HG03060 (cell line): ENCODE data around the gene CDKN2AIPNL.
"Not testable (repeated sequence)": the region's sequence is repeated elsewhere in the genome, so short reads cannot be mapped to it uniquely, and the experiment has no call there.

Experiments
- ATAC-seq: cut with Tn5 transposase; IDR thresholded peaks from one replicate; pipeline ENCODE4 v1.9.1; 2021; ENCODE audit warnings: low read depth, moderate number of reproducible peaks; ENCODE audit not compliant: unreplicated experiment

CDKN2AIPNL gene

DNA sequence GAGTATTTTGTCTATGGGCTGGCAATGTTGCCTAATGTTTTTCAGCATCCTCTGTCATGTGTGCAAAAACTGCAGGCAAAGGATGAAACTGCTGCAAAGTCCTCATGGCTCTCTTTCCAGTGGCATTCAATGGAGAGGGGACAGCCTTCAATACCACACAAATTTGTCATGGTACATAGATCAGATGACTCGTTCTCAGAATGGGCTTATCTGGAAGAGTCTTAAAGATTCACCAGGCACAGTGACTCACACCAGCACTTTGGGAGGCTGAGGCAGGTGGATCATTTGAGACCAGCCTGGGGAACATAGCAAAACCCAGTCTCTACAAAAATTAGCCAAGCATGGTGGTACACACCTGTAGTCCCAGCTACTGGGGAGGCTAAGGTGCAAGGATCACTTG is 5.3 kb downstream of the CDKN2AIPNL start:
- no peak for ATAC-seq

DNA sequence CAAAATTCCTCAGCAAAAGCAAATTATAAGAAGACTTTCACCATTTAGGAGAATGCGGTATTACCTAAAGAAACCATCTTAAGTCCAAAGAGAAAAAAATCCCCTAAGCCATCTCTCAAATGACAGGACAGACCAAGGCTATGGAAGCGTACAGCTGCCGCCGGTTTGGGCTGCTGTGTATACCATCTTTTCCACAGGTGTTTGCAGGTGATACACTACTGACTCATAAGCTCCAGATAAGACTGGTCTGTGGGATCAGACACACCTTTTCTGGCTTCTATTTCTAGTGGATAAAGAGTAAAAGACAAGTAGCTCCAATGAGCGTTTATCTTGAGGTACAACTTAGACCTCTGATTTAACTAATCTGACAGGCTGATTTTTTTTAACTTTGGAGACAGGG is 7.7 kb downstream of the CDKN2AIPNL start:
- ATAC-seq: no peak

DNA sequence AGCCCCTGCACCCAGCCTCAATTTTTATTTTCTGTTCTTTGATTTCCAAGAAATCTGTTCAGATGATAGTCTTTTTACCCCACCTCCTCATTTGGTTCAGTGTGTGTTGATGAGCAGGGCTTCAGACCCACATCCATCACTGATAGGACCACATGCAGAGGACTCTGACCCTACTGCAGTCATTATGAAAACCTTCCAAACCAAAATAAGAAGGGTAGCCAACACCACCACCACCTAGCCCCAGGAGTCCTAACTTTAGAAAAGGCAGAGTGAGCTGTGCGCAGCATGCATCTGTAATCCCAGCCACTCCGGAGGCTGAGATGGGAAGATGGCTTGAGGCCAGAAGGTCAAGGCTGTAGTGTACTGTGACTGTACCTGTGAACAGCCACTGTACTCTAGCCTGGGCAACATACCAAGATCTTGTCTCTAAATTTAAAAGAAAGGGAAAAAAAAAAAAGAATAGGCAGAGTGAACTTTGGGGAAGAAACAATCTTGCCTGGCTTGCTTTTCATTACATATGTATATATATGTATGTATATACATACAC is 13.0 kb downstream of the CDKN2AIPNL start:
- ATAC-seq: no peak

DNA sequence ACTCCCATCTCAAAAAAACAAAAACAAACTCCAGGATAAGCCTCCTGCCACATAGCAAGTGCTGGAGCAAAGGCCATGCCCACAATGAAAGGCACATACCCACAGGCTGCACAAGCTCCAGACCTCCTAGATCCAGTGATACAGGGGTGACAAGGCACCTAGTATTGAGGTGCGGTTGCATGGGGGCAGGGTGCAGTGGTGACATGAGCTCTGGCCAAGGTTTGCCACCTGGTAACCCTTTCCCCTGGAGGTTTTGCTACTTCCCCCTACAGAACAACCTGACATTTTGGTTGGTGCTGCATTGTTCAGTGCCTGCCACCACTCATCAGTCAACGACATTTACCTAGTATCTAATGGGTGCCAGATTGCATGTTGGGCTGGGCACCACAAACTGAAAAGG is 14.5 kb downstream of the CDKN2AIPNL start:
- ATAC-seq: no peak

DNA sequence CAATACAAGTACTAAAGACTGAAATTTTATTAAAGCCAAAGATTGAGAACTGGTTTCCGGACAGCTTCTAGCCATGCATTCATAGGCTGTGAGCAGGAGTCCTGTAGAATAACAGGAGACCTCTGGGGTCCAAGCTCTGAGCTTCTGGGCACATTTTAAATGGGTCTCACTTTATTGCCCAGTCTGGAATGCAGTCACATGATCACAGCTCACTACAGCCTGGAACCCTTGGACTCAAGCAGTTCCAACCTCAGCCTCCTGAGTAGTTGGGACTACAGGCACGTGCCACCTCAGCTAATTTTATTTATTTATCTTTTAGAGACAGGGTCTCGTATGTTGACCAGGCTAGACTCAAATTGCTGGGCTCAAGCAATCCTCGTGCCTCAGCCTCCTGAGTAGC is 15.4 kb downstream of the CDKN2AIPNL start:
- ATAC-seq: no peak

DNA sequence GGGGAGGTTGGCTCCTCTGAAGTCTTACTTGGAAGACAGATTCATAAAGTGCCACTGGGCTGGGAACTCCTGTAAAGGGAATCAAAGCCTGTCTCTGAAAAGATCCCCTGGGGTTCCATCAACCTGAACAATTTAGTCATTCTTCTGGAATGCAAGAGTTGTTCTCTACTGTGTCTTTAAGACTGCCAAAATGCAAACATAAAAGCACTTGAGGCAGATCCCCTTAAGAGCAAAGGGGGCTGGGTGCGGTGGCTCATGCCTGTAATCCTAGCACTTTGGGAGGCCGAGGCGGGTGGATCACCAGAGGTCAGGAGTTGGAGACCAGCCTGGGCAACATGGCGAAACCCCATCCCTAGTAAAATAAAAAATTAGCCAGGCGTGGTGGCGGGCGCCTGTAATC is 16.7 kb downstream of the CDKN2AIPNL start:
- no peak for ATAC-seq

DNA sequence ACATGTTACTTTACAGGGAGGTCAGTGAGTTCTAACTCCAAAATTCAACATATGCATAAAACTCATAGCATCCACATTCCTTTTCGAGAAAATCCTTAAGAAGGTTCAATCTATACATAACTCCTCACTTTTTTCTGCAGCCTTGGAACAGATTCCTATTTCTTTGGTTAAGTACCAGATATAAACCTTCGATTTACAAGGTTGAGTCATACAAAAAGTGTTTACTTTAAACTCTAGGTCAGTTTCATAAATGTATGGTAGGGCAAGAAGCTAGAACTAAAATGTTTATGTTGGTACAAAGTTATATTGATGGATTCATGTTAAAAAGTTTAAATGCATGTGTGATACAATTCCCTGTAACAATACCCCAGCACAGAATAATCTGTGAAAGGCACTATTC is 19.4 kb downstream of the CDKN2AIPNL start:
- no peak for ATAC-seq

DNA sequence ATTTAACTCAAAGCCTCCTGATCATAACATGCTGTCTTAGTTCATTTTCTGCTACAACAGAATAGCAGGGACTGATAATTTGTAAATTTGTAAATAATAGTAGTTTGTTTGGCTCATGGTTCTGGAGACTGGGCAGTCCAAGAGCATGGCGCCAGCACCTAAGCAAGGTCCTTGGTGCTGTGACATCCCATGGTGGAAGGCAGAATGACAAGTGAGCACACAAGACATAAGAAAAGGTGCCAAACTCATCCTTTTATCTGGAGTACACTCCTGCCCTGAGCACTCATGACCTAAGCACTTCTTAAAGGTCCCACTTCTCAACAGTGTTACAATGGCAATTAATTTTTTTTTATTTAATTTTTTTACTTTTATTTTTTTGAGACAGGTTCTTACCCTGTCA is 24.2 kb downstream of the CDKN2AIPNL start:
- ATAC-seq: no peak

DNA sequence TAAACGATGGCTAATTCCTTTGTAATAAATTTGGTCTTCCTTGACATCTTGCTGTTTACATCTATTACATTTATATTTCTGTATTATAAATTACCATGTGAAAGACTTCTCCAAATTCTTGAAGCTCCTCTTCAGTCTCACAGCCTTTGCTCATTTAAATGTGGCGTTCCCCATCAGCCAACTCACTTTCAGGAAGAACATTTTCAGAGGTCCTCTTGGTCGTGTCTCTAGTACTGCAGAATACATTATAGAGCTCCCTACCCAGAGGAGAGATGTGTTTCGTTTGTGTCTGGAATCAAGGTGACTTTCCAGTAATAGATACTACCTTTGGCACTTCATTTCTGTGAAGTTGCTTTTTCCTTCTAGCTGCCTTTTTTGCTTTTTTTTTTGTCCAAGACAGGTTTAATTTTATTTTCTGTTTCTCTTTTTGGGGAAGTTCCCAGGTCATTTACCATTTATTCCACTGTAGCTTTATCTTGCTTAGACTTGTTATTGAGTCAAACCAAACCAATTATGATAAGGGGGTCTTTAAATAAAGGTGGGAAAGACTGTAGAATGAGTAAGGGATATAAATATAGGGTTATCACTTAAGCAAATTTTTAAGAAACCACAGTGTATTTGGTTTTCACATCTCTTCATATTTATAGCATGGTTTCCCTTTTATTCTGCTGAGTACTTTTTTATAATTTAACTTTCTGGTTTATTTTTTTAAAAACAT is 27.5 kb downstream of the CDKN2AIPNL start:
- ATAC-seq: no peak

DNA sequence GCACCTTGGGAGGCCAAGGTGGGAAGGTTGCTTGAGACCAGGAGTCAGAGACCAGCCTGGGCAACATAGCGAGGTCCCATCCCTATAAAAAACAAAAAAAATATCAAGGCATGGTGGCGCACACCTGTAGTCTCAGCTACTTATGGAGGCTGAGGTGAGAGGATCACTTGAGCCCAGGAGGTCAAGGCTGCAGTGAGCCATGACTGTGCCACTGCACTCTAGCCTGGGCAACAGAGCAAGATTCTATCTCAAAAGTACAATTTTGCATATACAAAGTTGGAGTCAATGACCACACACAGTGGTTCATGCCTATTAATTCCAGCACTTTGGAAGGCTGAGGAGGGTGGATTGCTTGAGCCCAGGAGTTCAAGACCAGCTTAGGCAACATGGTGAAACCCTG is 29.5 kb downstream of the CDKN2AIPNL start:
- not testable (repeated sequence) for ATAC-seq

DNA sequence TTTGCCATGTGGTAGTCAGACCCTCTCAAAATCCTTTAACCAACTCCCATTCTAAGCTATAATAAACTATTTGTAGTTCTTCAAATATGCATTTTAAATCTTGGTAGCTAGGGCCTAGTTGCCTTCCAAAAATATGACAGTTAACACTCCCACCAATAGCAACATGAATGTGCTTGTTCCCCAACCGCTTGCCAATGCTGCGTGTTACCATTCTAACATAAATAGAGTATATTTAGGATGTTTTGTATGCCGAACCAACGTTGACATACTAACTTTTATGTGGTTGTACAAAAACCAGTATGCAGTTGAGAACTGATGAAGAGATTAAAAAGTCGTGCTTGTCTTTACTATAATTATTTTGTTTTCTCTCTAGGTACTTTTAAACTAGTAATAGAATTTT is 31.3 kb downstream of the CDKN2AIPNL start:
- ATAC-seq: no peak

DNA sequence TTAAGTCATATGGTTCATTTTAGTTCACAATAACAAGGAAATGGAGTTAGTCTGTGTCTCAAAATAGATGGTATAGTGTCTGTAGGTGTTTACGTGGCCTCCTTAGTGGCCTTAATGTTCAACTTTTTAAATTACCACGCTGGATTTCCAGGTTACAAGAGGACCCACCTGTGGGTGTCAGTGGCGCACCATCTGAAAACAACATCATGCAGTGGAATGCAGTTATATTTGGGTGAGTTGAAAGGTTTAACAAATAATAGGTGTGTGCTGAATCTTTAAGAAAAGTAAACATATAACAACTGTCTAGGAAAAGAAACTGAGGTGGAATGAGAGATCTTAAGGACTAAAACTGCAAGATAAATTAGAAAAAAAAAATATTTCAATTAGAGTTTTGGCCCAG is 37.4 kb downstream of the CDKN2AIPNL start:
- no peak for ATAC-seq

DNA sequence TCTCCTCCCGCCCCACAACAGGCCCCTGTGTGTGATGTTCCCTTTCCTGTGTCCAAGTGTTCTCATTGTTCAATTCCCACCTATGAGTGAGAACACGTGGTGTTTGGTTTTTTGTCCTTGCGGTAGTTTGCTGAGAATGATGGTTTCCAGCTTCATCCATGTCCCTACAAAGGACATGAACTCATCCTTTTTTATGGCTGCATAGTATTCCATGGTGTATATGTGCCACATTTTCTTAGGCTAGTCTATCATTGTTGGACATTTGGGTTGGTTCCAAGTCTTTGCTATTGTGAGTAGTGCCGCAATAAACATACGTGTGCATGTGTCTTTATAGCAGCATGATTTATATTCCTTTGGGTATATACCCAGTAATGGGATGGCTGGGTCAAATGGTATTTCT is 38.0 kb downstream of the CDKN2AIPNL start:
- ATAC-seq: not testable (repeated sequence)

DNA sequence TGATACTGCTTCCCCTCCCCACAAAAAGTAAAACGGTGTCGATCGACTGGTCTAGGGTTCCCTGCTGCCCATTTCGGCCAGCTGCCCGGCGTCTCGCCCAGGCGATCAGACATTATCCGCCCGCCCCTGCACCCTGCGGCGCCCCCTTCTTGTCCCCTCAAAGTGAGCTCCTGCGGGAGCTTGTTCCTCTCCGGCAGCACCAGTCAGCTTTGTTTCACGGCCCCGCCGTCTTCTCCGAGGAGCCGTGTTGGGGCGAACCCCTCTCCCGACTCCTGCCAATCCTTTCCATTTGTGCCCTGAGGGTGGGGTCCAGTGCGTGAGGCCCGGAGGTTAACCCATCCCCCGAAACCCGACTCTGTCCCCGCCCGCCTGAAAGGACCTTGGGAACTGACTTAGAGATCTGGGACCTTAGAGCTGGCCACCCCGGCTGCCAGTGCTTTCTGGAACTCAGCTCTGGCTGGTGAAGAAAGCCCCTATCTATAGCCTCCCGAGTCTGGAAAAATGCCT is 39.8 kb downstream of the CDKN2AIPNL start:
- ATAC-seq: no peak

DNA sequence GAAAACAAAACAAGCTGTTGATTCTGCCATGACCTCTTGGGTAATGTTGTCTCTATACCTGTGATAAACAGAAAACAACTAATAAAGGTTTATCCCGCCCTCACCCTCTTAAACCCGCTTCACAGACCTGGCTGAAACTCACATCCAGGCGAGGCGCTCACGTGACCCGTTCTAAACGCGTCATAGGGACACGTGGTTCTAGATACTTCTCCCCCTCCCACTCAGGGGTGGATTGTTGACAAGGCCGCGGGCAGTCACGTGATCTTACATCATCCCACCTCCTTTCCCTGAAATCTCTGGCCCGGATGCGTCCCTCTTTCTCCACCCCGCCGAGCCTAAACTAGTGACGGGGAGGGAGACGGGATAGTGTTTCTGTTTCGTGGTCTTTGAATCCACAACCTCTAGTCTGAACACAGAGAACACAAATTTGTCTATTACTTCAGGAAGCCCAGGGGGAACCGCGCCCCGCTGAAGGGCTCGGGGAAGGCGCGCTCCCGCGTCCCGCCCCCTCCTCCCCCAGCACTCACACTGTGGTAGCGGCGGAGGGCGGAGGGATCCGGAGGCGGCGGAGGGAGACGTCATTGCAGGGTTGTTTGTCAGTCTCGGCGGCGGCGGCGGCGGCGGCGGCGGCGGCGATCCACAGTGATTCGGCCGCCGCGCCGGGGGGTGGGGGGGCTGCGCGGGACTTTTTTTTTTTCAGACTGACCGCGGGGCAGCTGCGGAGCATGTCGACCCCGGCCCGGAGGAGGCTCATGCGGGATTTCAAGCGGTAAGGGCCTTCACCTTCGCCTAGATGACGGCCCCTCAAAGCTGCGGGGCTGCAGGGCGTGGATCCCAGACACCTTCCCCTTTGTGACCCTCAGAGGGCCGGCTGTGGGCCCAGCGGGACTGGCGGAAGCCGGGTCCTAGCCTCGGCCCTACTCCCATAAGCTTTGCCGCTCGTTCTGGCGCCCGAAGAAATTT is 40.5 kb downstream of the CDKN2AIPNL start, which contains the start of gene UBE2B:
TSS of gene UBE2B (plus strand) at position 699 of the 963 bp plus-strand sequence. CDS start at position 726, 27 bp downstream.
- ATAC-seq: peak; percentile 70

DNA sequence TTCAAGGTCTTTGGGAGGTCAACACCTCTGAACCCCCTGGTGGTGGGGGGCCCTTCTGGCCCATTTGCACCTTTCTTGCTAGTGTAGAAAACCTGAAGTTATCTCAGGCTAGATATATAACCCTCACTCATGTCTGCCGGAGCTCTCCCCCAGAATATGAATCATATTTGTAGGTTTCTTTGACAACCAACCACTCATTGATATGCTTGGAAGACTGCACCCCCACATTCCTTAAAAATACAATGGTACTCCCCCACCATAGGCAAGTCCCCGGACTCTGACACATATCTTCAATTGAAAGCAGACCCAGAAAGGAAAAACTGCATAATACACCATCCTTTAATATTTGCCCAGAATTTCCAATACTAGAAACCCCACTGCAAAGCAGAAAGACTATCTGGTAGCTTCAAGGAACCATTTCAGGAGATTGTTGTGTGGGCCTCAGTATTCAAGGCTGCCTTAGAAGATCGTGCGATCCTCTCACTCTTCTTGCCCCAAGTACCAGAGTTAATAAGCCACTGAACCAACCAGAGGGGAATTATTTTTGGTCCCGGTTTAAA is 41.3 kb downstream of the CDKN2AIPNL start:
- ATAC-seq: no peak

DNA sequence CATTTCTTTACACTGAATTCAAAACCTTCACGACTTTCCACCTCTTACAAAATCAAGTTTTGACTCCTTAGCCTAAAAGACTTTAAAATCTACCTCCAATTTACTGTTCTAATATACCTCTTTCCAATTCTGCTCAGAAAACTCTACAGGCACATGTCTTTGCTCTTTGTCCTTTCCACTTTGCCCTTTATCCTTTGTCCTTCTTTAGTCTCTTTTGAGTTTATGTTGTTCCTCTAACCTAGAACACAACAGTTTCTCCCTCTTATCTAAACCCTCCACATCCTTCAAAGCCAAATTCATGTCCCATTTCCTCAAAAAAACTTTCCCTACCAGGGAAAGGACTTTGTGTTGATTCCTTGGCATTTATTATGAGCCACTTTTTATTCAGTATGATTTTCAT is 46.1 kb downstream of the CDKN2AIPNL start:
- ATAC-seq: no peak

DNA sequence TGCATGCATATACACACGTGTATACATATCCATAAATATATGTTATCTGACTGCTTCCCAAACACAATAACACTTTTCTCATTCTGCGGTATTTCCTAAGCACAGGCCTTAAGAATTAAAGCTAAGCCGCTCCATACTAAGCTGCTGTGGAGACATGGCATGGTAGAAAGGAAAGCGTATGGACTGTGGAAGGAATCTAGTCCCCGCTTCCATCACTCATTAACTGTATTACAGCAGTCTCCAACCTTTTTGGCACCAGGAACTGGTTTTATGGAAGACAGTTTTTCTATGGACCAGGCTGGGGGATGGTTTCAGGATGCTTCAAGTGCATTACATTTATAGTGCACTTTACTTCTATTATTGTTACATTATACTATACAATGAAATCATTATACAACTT is 56.0 kb downstream of the CDKN2AIPNL start:
- no peak for ATAC-seq
